Ecto neural progenitor cell (in vitro differentiated cells): ENCODE measurements around the gene PLAC1.

Source experiments
- DNase-seq: peaks from one replicate; pipeline ENCODE4 v3.0.0-alpha.2; 2018; ENCODE audit warnings: low spot score

The PLAC1 gene

DNA sequence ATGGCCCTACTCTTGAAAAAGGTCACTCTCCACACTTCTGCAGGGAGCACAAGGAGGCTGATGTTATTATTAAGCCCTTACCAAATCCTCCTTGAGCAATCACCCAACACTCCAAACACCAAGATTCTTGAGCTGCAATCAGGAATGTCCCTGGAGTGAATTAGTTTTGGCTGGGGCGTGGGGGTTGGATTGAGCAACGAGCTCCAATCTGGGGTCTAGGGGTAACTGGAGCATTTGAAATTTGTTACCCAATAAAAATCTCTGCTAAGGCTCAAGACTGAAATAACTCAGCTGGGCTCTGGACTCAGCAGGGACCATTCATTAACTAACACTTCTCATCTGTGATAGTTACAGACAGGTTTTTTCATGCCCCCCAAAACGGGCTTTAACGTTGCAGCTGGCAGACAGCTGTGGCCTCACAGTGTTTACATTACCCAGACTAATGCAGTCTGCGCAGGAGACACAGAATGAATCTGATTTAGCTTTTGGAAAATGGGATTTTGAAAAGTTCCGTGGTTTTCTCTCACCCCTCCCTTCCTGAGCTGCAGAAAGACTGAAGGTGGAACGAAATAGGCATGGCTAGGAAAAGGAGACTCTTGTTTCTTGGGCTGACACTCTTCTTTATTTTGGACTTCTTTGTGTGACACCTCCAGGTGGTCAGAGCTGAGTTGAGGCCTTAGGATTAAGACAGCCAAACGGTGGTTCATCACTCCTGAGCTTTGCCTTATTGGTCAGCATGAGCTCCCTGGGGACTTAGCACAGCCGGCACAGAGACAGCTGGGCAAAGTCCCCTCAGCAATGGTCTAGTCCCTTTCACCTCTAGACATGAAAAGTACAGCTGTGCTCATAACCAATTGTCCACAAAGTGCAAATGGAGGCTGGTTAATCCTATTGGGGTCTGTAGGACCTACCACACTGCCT, 26.6 kb downstream of the PLAC1 start:
- DNase-seq = no peak

DNA sequence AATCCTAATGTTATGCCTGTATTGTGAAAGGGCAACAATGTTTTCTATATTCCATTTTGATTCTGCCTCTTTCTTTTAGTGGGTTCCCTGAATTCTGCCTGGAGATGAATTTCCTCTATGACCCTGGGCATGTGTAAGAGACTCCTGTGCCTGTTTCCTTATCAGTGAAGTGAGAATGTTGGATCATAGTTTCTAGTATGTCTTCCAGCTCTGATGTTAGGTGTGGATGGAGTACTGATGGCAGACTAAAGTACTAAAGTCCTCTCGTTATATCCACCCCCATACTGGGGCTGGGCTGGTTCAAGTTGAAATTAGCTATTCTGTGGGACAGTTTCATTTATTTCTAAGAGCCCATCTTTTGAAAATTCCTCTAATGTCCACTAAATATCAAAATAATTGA, 29.6 kb downstream of the PLAC1 start:
- DNase-seq = no peak

DNA sequence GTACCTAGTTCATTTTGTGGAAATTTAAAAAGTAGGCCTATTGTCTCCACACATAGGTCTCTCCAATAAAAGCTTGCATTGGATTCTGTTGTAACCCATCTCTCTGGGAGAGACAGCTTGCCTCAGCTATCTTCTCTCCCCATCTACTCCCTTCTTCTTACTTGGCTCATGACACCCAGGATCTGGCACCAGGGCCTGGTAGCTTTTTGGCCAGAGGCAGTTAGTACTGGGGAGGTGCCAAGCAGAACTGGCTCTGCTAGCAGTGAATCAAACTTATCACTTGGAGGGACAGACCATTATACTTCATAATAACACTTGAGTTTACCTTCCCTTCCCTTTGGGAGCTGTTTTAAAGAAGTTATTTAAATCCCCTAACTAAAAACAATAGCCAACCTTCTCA, 31.8 kb downstream of the PLAC1 start:
- no peak for DNase-seq

DNA sequence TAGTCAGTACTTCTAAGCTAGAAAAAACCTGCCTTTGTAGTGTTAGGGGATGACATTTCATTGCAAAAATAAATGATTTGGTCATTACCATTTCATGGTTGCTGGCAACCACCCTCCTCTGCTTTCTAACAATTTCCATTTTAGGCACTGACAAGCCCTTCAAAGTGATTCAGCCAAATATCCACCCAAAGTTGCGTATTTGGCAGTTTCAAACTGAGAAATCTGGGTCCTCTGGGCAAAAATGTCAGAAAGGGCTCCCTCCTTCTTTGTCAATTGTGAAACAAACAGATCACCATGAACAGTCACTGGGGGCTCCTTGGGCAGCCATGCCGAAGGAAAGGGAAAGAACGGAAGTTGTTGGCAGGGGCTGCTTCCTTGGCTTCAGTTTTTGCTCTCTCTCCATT, 33.0 kb downstream of the PLAC1 start:
- DNase-seq = no peak

DNA sequence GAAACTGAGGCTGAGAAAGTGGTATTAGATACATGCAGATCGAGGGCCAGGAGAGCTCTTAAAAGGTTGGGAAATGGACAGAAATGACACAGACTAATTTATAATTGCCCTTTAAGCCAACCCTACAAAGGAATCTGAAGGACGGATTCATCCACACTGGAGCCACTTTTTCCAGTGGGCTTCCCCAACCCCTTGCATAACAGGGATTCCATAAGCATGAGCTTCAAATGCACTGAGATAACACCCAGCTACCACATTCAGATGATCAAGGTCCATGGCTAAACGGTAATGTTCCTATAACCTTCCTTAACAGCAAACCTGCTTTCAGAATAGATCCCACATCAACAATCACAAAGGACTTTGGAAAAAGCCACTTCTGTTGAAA, 34.2 kb downstream of the PLAC1 start:
- DNase-seq = no peak

DNA sequence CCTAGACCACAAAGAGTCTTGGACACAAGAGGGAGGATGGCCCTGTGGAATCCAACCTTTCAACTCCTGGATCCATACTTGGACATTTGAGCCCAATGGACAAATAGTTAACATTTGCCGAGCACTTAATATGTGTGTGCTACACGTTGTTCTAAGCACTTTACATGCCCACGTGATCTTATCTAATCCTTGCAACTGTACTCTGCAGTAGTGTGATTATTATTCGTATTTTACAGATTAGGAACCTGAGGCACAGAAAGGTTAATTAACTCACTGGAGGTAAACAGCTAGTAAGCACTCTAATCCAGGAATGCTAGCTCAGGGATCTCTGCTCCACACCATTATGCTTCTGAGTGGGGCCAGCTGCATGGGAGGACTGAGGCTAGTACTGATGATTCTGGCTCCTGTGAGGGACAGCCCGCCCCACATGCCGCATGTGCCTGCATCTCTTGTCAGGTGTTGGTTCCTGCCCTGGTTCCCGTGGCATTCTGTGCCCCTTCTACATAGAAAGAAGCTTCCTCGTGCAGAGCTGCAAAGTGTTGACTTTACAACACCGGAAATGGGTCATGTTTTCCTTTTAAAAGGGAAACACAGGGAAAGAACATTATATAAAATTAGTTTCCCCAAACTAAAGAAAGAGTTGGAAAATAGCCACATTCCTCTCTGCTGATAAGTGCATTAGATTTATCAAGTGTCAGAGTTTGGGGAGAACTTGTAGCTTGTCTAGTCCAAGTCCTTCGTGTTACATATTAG, 34.8 kb downstream of the PLAC1 start:
- DNase-seq = no peak

DNA sequence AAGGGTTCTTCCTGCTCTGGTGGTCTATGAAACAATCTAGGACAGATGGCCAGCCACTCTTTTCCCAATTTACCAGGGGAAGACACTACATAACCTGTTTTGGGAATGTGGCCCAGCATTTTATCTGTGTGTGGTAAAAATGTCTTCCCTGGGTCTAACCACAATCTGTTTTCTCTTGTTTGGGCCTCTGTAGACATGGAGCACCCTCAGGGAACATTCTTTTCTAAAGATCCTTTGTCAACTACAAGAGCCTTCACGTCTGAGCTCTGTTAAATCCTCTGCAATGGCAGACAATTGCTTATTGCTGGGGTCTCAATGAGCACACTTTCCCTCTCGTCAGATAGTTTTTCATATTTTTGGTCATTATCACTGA, 35.5 kb downstream of the PLAC1 start:
- DNase-seq = no peak

DNA sequence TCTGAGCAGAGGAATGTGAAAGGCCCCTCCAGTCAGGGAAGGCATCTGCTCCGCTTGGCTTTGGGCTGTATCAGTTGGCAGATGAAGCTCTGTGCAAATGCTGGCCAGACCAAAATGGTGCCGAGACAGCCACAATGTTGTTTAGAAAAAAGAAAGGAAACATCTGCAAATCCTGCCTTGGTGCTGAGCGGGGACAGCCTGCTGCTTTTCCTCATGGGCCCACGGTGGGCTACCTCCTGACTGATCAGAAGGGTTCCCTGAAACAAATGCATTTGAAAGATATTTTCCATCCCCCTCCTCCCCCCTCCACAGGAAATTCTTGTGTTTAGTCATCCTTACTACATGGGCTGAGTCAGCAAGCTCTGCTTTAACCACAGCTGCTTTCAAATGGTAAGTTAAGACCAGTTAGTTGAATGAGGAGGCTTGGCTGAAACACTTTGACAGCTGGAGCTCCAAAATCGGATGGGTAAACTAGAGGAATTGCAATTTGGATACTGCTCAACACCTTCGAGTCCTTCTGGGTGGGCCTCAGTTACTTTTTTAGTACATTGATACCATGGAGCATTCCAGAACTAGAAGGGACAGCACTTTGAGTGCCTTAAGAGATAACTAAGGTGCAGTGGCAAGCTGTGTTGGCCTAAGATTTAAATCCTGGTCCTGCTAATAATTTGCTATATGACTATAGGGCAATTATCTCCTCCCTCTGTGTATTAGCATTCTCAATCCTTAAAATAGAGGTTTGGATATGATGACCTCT, 36.0 kb downstream of the PLAC1 start:
- DNase-seq = no peak

DNA sequence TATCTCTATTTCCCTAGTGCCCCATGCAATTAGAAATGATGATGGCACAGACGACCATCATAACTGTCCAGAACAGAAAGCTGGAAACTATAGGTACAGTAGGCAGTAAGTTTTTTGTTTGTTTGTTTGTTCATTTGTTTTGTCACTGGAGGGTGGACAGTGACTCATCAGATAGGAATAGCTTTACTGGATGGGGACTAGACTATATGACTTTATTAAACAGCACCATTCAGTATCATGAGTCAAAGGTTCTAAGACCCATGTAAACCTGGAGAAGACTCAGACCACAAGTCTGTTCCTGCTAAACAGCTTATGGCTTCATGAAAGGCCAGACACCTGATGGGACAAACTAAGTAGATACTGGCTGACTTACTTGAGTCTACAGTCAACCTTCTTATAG, 38.4 kb downstream of the PLAC1 start:
- DNase-seq = no peak

DNA sequence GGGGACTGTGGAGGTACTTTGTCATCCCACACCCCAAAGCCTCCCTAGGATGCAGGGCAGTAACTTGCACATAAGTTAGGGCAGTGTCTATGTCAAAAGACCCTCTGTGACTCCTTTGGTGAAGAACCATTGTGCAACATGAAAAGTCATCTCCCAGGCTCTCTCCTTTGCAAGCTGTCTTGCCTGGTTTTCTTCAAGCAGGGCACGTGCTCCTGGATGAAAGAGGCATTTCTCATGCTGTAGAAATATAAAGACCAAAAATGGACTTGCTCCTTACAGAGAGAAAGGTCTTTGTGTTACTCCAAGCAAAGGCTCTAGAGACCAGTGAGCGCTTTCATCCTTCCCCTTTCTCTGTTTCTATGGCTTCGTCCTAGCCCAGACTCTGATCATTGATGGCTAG, 44.9 kb downstream of the PLAC1 start:
- no peak for DNase-seq

DNA sequence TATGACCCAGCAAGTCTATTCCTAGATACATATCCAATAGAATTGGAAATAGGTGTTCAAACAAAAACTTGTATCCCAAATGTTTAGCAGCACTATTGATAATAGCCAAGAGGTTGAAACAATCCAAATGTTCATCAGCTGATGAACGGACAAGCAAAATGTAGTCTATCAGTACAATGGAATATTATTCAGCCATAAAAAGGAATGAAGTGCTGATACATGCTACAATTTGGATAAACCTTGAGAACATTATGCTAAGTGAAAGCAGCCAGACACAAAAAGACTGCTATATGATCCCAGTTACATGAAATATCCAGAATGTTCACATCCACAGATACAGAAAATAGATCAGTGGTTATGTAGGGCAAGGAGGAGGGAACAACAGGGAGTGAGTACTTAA, 50.1 kb downstream of the PLAC1 start:
- DNase-seq = no peak

DNA sequence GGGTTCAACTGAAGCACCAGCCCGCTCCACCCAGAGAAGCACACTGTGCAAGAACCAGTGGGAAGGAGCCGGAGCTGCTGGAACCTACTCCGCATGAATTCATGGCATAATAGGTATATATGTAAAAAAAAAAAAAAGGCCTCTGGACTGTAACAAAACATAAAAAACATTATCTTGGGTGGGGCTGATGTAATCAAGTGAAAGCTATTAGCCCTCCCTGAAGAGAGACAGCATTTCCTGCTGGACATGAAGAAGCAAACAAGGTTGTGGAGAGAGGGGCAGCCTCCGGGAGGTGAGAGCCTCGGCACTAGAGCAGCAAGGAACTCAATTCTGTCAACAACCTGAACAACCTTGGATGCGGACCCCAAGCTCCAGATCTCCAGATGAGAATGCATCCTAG, 50.7 kb downstream of the PLAC1 start:
- DNase-seq = no peak

DNA sequence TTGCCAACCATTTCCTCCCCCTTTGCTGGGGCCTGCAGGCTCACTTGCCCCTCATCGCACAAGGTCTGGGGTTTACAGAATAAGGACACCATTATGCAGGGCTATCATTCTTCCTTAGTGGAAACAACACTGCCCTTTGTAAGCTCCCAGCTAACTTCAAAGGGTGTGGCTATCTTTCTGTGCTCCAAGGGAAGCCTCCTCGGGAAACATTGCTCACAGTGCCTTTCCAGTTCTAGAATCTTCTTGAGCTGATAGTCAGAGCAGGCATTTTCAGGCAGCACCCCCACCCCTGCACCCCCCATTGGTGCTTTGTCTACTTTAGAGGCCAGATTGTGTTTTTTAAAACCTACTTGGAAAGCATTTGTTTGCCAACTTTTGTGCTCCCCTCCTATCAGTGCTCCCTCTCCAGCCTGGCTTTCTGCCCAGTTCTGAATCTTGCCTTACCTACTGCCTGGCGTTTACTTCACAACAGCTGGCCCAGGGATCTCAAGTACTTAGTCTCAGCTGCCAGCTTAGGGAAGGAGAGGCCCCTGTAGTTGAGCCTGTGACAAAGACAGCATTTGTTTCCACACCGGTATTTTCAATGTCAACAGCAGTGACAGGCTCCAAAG, 53.5 kb downstream of the PLAC1 start:
- DNase-seq = no peak

DNA sequence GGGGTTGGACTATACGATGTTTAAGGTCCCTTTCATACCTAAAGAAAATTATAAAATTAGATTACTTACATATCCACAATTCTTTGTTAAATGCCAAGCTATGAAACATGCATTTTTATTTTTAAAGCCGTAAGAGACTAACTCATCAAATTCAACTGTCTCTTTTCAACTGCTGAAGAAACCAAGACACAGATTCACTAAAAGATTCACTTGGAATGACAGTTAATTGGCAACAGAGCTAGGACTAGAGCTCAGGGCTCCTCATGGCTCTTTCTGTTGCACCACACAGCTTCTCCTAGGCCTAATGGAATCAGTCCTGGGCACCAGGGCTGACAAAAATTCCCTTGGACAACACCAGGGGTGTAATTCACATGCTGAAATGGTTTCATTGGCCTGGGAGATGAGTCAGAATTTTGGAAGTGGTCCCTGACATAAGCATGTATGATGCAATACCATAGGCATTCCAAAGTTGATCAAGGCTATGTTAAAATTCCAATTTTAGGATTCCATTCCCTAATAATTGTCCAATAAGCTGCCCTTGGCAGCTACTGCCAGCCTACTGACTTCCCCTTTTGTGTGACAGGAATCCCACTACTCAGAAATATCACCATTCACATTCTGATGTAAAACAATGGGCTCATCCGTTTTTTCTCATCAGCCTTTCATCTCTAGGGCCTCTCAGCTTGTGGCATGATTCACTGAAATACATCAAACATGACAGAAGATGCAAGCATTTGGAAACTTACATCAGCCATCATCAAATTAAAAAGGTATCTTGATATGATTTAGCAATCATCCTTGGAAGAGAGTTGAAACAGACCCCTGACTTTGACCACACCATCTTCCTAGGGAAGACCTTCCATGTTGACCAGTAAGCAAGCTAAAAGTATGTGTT, 54.2 kb downstream of the PLAC1 start:
- no peak for DNase-seq

DNA sequence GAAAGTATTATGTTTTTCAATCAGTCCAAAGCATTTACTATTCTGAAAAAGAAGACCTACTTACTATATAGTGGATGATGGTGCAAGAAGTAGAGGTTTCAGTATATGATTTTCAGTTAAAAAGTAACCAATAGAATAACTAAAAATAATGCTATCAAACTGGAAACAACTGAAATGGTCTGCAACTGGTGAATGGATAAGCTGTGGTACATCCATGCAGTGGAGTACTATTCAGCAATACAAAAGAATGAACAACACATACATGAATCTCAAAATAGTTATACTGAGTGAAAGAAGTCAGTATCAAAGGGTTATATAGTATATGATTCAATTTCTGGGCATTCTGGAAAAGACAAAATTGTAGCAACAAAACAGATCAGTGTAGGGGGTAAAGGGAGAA, 55.9 kb downstream of the PLAC1 start:
- DNase-seq = no peak

DNA sequence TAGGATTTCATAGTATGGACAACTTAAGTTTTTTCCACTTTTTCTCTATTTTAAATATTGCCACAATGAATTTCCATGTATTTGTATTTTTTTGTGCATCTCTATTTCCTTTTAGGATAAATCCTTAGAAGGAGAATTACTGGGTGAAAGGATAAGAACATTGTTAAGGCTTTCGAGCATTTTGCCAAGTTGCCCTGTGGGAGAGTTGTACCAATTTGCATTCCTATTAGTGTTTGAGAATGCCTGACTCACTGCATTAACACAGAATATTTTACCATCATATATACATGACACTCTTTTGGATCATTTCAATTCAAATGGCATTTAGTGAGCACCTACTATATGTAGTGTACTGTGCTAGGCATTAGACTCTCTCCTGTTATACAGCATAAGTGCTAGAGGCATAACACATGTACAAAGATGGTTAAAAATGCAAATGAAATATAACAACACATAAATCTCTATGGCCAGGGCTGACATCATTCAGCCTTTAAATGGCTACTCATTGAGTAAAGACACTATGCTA, 57.0 kb downstream of the PLAC1 start:
- no peak for DNase-seq

DNA sequence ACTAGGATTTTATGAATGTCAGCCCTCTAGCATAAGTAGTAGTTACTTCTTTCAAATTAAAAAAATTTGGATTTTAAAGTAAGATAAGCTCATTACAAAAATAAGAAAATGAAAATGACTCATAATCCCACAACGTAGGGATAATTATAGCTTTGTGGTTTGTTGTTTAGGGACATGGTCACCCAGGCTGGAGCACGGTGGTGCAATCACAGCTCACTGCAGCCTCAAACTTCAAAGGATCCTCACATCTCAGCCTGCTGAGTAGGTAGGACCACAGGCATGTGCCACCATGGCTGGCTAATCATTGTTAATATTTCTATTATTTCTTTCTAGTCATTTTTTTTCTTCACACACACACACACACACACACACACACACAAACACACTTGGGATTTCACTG, 57.6 kb downstream of the PLAC1 start:
- no peak for DNase-seq

DNA sequence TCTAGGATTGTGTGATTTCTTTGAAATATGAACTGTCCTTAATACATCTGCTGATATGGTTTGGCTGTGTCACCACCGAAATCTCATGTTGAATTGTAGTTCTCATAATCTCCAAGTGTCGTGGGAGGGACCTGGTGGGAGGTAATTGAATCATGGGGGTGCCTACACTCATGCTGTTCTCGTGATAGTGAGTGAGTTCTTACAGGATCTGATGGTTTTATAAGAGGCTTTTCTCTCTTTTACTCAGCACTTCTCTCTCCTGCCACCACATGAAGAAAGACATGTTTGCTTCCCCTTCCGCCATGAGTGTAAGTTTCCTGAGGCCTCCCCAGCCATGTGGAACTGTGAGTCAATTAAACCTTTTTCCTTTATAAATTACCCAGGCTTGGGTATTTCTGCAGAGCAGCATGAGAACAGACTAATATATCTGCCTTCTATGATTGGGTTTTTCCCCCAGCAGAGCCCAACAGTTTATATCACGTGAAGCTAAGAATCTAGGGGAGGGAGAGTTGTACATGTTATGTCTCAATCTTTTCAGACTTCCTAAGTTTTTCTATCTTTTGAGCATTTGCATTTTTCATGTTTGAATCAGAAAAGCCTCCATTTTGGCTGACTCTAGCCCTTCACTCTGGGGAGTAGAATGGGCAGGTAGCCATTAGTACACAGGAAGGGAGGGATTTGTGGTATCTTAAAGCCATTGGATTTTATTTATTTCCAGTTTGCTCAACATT, 58.9 kb downstream of the PLAC1 start:
- no peak for DNase-seq

DNA sequence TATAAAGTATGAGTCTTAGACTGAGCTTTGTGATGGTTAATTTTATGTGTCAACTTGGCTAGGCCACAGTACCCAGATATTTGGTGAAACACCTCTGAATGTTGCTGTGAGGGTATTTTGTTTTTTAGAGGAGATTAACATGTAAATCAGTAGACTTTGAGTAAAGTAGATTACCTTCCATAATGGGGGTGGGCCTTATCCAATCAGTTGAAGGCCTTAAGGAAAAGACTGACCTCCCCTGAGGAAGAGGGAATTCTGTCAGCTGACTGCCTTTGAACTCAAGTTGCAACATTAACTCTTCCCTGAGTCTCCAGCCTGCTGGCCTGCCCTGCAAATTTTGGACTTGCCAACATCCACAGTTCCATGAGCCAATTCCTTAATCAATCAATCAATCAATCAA, 66.0 kb downstream of the PLAC1 start:
- DNase-seq = no peak

DNA sequence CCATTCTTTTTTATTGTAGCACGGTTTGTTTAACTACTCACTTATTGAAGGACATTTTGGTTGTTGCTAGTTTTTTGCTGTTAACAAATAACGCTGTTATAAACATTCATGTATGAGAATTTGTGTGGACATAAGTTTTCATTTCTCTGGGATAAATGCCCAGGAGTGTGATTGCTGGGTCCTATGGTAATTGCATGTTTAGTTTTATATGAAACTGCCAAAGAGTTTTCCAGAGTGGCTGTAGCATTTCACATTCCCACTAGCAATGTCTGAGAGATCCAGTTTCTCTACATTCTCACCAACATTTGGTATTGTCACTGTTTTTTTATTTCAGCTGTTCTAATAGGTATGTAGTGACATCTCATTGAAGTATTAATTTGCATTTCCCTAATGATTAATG, 66.8 kb downstream of the PLAC1 start:
- DNase-seq = no peak
